K562 (cell line): ENCODE results near the gene UBE2N. TPM values are rescaled to one million over a fixed set of nuclear protein-coding genes. Genes with fewer than 3 reads are reported as not detected.

ENCODE experiments used
- ATAC-seq: fragments of 200-7000 bp; cut with Tn5 transposase; 3 replicates; pipeline ENCODE4 v1.9.1; 2020; ENCODE audit warnings: moderate library complexity
- BruUV-seq: library from RNA; stranded (reverse); fragments of 400-500 nt; replicated peaks from 2 replicates; lab custom pipeline; 2021; lab: Mats Ljungman, UMichigan
- CTCF ChIA-PET: fragments of 300-600 bp; formaldehyde crosslinking; extraction: SDS; loops from one replicate; lab custom pipeline; 2021; ENCODE audit warnings: low intra/inter-chr PET ratio; lab: Yijun Ruan, JAX
- POLR2A ChIA-PET: fragments of 300-600, 350-650 bp; sonication (Branson Sonifier 250); formaldehyde crosslinking; extraction: SDS; loops from one replicate; lab custom pipeline; 2021; ENCODE audit warnings: antibody characterized with exemption, inconsistent platforms; lab: Yijun Ruan, JAX
- DNase-seq, 4 experiments: peaks; one replicate each; pipeline versions ENCODE4 v3.0.0 to v3.0.0-alpha.2; 2011 to 2018; ENCODE audit warnings: low spot score in 3 of 4, mixed read lengths in 3 of 4; ENCODE audit errors: extremely low read depth in 1 of 4
- FAIRE-seq: peaks from 2 replicates; lab custom pipeline; 2011; peaks lifted over from hg19 to GRCh38; lab: Jason Lieb, UNC
- H2AFZ ChIP-seq: 2 replicates; pipeline ENCODE4 v1.6.0; 2011; ENCODE audit warnings: low read depth, low read length, control low read depth, inconsistent platforms
- H3K27ac ChIP-seq: fragments of 200-600 bp; 3 replicates; pipeline ENCODE4 v1.8.0; 2011; ENCODE audit warnings: low read depth, mild to moderate bottlenecking, control low read depth, inconsistent platforms, low read length, moderate library complexity, mixed read lengths; ENCODE audit errors: extremely low read depth
- H3K27me3 ChIP-seq, 2 experiments: fragments of 300-600 bp in 1 of 2; 2 replicates in 1 of 2; 3 replicates in 1 of 2; pipeline versions ENCODE4 v1.6.0 to v1.8.0; 2011; ENCODE audit warnings: inconsistent platforms in 2 of 2, low read length in 2 of 2, mild to moderate bottlenecking in 1 of 2, mixed read lengths in 1 of 2, moderate library complexity in 1 of 2; ENCODE audit not compliant: control insufficient read depth in 2 of 2, insufficient read depth in 2 of 2
- H3K36me3 ChIP-seq: fragments of 300-600 bp; 3 replicates; pipeline ENCODE4 v1.8.0; 2011; ENCODE audit warnings: mild to moderate bottlenecking, low read length, inconsistent platforms; ENCODE audit not compliant: control insufficient read depth, insufficient read depth
- H3K4me1 ChIP-seq, 2 experiments: fragments of 200-600 bp in 1 of 2; replicated peaks in 1 of 2; 2 replicates in 1 of 2; 3 replicates in 1 of 2; pipeline versions ENCODE4 v1.5.1 to v1.8.0; 2011; ENCODE audit warnings: inconsistent platforms in 2 of 2, low read length in 2 of 2, mild to moderate bottlenecking in 1 of 2, mixed read lengths in 1 of 2, moderate library complexity in 1 of 2; ENCODE audit not compliant: control insufficient read depth in 2 of 2, insufficient read depth in 2 of 2
- H3K4me2 ChIP-seq: 2 replicates; pipeline ENCODE4 v1.6.1; 2011; ENCODE audit warnings: low read length, control low read depth, inconsistent platforms, mixed read lengths; ENCODE audit not compliant: insufficient read depth
- H3K4me3 ChIP-seq: fragments of 200-600 bp; sonication (generic), shearing (Covaris generic); 2 replicates; pipeline ENCODE4 v1.5.1; 2016; ENCODE audit warnings: control low read depth, inconsistent platforms
- H3K79me2 ChIP-seq: fragments of 200-600 bp; 3 replicates; pipeline ENCODE4 v1.8.0; 2011; ENCODE audit warnings: low read length, inconsistent platforms; ENCODE audit not compliant: control insufficient read depth, insufficient read depth
- H3K9ac ChIP-seq, 2 experiments: 2 replicates each; pipeline versions ENCODE4 v1.6.0 to v1.6.1; 2011; ENCODE audit warnings: low read depth in 2 of 2, low read length in 2 of 2, control low read depth in 1 of 2, inconsistent platforms in 1 of 2, mild to moderate bottlenecking in 1 of 2, mixed read lengths in 1 of 2; ENCODE audit not compliant: insufficient read depth in 1 of 2
- H3K9me1 ChIP-seq: one replicate; pipeline ENCODE4 v1.6.0; 2011; ENCODE audit warnings: inconsistent platforms, mild to moderate bottlenecking, low read length, moderate library complexity; ENCODE audit not compliant: control insufficient read depth, insufficient read depth
- H3K9me3 ChIP-seq: replicated peaks from 2 replicates; pipeline ENCODE4 v1.5.1; 2011; ENCODE audit warnings: low read depth, low read length, inconsistent platforms; ENCODE audit not compliant: control insufficient read depth, insufficient read depth
- H4K20me1 ChIP-seq: replicated peaks from 2 replicates; pipeline ENCODE4 v1.6.1; 2011; ENCODE audit warnings: low read length, inconsistent platforms, mixed read lengths; ENCODE audit not compliant: control insufficient read depth, insufficient read depth
- CTCF ChIP-seq, 3 experiments: IDR thresholded peaks in 2 of 3; conservative IDR thresholded peaks in 1 of 3; 2 replicates each; pipeline ENCODE4 v1.5.1; 2011 to 2012; ENCODE audit warnings: low read length in 3 of 3, mild to moderate bottlenecking in 3 of 3, control low read depth in 2 of 3, improper control_type of control experiment in 1 of 3, inconsistent platforms in 1 of 3, low read depth in 1 of 3, mixed read lengths in 1 of 3, moderate library complexity in 1 of 3; ENCODE audit not compliant: insufficient read depth in 2 of 3
- FUS ChIP-seq: fragments of 200-400 bp; formaldehyde crosslinking; optimal IDR thresholded peaks from 2 replicates; pipeline ENCODE3; 2017; ENCODE audit warnings: low read depth, low read length
- MAFK ChIP-seq: IDR thresholded peaks from 2 replicates; pipeline ENCODE4 v1.6.1; 2011; ENCODE audit warnings: low read length, improper control_type of control experiment
- MNT ChIP-seq, 2 experiments: fragments of 450-650 bp; conservative IDR thresholded peaks; 2 replicates each; pipeline ENCODE4 v1.6.1; 2017; ENCODE audit warnings: mild to moderate bottlenecking in 2 of 2, moderate library complexity in 2 of 2
- RBM25 ChIP-seq: fragments of 200-400 bp; formaldehyde crosslinking; IDR thresholded peaks from 2 replicates; pipeline ENCODE4 v1.6.1; 2018; ENCODE audit warnings: low read length, low read depth, moderate library complexity; ENCODE audit not compliant: severe bottlenecking
- RFX5 ChIP-seq: IDR thresholded peaks from 2 replicates; pipeline ENCODE4 v1.6.1; 2011; ENCODE audit warnings: low read depth, mild to moderate bottlenecking, improper control_type of control experiment, low read length
- ZNF274 ChIP-seq: IDR thresholded peaks from 2 replicates; pipeline ENCODE4 v1.6.1; 2011; ENCODE audit warnings: low read depth, mild to moderate bottlenecking, low read length, moderate library complexity, borderline replicate concordance
- WGBS: fragments of 100-300 bp; shearing (Covaris generic); methylation state at CpG from one replicate; pipeline ENCODE4 v1.1.6; 2016; ENCODE audit warnings: low coverage, mixed read lengths; ENCODE audit not compliant: insufficient coverage; ENCODE audit errors: missing lambda C conversion rate; 5-methylcytosine and 5-hydroxymethylcytosine counted together
- in situ Hi-C: fragments of 300-500 bp; cut with MboI; formaldehyde crosslinking; loops from 4 replicates; pipeline ENCODE4 v1.15.0; 2018; ENCODE audit warnings: inconsistent platforms, mixed read lengths
- intact Hi-C: fragments of 100-400 bp; cut with micrococcal nuclease; formaldehyde crosslinking; loops from 2 replicates; pipeline ENCODE4 v1.14.2; 2022
- polyA plus RNA-seq, 8 experiments: library from polyadenylated mRNA; depleted of rRNA in 4 of 8; stranded (reverse) in 5 of 8; unstranded in 3 of 8; fragments of >200 nt; fragmentation: Nextera tagmentation in 2 of 8; fragmentation: Illumina TruSeq in 1 of 8; extraction: Ambion mirVana in 2 of 8; extraction: Trizol in 1 of 8; gene quantifications; 2 replicates each; pipeline versions ENCODE4 v1.2.1 to v1.2.3, GENCODE V29; 2011 to 2014; ENCODE audit warnings: inconsistent platforms in 1 of 8, missing spikeins in 1 of 8
- total RNA-seq, 7 experiments: library from RNA; depleted of rRNA in 6 of 7; stranded (reverse); fragments of >200 nt in 6 of 7; fragmentation: Illumina TruSeq in 2 of 7; extraction: Trizol in 2 of 7; gene quantifications; 2 replicates each; pipeline versions ENCODE4 v1.2.1 to v1.2.3, GENCODE V29; 2011 to 2021; ENCODE audit warnings: low replicate concordance in 1 of 7
- TF ChIP-seq, protein P1 (sequence below): fragments of 250-450 bp; sonication (Bioruptor Pico); IDR thresholded peaks from 2 replicates; pipeline ENCODE4 v1.8.0; 2022; ENCODE audit warnings: moderate library complexity, mild to moderate bottlenecking, inconsistent platforms
- TF ChIP-seq, protein P2 (sequence below): sonication (generic); formaldehyde crosslinking; IDR thresholded peaks from 2 replicates; pipeline ENCODE4 v1.9.0; 2022; ENCODE audit warnings: mild to moderate bottlenecking, missing genetic modification reagents
- TF ChIP-seq, protein P3 (sequence below): fragments of 450-650 bp; IDR thresholded peaks from 2 replicates; pipeline ENCODE4 v1.6.1; 2017; ENCODE audit warnings: mild to moderate bottlenecking, moderate library complexity

The UBE2N gene
- total and polyA plus RNA-seq, 9 of the 15 experiments (the other 6 are each of a cell fraction or from before 2014, with no cell fraction given): 189 to 826 (median 260) TPM

GRCh38 chr12:93448796-93449195 is 7.0 kb upstream of the UBE2N start (continued):
- TF ChIP-seq MNT (conservative IDR thresholded peaks at IDR 0.05): no peak
- no peak for TF ChIP-seq RFX5
- TF ChIP-seq FUS: no peak
- TF ChIP-seq, protein P1, sequence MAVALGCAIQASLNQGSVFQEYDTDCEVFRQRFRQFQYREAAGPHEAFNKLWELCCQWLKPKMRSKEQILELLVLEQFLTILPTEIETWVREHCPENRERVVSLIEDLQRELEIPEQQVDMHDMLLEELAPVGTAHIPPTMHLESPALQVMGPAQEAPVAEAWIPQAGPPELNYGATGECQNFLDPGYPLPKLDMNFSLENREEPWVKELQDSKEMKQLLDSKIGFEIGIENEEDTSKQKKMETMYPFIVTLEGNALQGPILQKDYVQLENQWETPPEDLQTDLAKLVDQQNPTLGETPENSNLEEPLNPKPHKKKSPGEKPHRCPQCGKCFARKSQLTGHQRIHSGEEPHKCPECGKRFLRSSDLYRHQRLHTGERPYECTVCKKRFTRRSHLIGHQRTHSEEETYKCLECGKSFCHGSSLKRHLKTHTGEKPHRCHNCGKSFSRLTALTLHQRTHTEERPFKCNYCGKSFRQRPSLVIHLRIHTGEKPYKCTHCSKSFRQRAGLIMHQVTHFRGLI: no peak

- Histone ChIP-seq H3K4me2 (no peak overlapping the region), H3K4me1 (peaks cover 0 to 4% of the 10 kb centered on the region in 2 experiments; a peak in 2 of 5 replicates), H3K9ac (no peak overlapping the region), H3K9me3 (no peaks in the 10 kb centered on the region), H3K9me1 (no peaks in the 10 kb centered on the region), H4K20me1 (no peaks in the 10 kb centered on the region), H3K27me3 (no peaks in the 10 kb centered on the region), H3K79me2 (peaks cover 6% of the 10 kb centered on the region; the same call in 2 of the 3 replicates), H3K4me3 (no peak overlapping the region), H3K36me3 (no peaks in the 10 kb centered on the region), H3K27ac (no peak overlapping the region), H2AFZ (no peak overlapping the region)
- no peak for FAIRE-seq
- no peak for TF ChIP-seq MAFK
- no peak for TF ChIP-seq CTCF (IDR thresholded peaks at IDR 0.05 in 2 of 3, conservative IDR thresholded peaks at IDR 0.05 in 1 of 3; ENCODE audit: insufficient read depth in 2 of 3, low read depth in 1 of 3, low read length in 3 of 3)
- TF ChIP-seq, protein P2, sequence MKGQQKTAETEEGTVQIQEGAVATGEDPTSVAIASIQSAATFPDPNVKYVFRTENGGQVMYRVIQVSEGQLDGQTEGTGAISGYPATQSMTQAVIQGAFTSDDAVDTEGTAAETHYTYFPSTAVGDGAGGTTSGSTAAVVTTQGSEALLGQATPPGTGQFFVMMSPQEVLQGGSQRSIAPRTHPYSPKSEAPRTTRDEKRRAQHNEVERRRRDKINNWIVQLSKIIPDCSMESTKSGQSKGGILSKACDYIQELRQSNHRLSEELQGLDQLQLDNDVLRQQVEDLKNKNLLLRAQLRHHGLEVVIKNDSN (CRISPR knock-in tag): no peak
- TF ChIP-seq, protein P3, sequence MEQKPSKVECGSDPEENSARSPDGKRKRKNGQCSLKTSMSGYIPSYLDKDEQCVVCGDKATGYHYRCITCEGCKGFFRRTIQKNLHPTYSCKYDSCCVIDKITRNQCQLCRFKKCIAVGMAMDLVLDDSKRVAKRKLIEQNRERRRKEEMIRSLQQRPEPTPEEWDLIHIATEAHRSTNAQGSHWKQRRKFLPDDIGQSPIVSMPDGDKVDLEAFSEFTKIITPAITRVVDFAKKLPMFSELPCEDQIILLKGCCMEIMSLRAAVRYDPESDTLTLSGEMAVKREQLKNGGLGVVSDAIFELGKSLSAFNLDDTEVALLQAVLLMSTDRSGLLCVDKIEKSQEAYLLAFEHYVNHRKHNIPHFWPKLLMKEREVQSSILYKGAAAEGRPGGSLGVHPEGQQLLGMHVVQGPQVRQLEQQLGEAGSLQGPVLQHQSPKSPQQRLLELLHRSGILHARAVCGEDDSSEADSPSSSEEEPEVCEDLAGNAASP: no peak
- no peak for TF ChIP-seq ZNF274
- TF ChIP-seq RBM25: no peak
- BruUV-seq: no TSS peak
- DNase-seq: no peak
- intact Hi-C loops: no loop called here
- CTCF ChIA-PET: no interaction called here
- POLR2A ChIA-PET: interaction anchor here (0.6 kb wide), 1 partner anchor 18 kb away, joined by 4 read pairs; no protein-coding TSS in a partner anchor
- no peak; the same call in 2 of the 3 replicates for ATAC-seq
- in situ Hi-C loops: no loop called here
- 34% methylated on average over 4 of the region's 4 CpGs for WGBS
These were observed 6.0 kb upstream of the UBE2N start for GRCh38 chr12:93447555-93448290.
